GM18498 (cell line): ENCODE results near the gene NKAIN2.
"Not testable (repeated sequence)": the region's sequence is repeated elsewhere in the genome, so short reads cannot be mapped to it uniquely, and the experiment has no call there.

ENCODE experiments used
- ATAC-seq: cut with Tn5 transposase; IDR thresholded peaks from one replicate; pipeline ENCODE4 v1.9.1; 2021; ENCODE audit warnings: mild to moderate bottlenecking, moderate library complexity; ENCODE audit not compliant: unreplicated experiment

The NKAIN2 gene

DNA sequence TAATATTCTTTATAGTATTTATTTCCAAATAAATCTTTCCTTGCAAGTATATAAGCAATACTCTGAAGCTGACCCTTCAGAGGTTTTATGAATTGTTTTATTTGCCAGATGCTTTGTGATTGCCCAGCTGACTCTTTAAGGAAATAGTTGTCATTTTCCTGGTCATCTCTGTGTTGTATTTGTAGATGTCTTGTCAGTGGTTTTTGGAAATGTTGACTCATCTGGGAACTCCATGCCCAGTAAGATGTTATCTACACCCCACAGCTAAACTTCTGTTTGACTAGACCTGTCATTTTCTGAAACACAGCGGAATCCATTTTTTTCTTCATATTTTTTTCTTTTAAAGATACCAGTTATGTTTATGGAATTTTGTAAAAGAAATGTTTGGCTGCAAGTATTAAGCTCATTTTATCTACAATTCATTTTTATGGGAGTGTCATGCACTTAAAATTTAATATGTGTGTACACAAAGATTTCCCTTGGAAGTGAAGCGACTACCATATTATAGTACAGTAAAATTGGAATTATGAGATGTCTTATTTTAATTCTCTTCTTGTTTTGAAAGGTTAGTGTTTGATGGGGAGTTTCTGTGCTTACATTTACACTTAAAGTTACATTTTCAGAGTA lies 491.0 kb downstream of the NKAIN2 start:
- no peak for ATAC-seq

DNA sequence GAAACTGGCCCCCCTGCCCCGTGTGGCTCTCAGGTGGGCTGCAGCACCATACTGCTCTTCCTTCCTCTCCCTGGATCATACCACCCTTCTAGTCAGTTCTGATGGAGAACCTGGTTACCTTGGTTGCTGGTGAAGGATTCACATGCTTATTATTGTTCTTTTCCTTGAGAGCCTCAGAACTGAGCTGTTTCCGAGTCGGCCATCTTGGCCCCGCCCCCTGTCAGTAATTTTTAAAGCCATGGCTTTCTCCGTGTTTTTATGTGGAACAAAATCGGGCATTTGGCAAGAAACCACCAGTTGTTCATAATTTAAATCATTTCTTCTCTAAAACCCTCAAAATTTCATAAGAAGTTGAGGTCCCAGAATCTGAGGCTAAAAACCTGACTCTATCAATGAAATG lies 493.8 kb downstream of the NKAIN2 start:
- ATAC-seq, result no peak

DNA sequence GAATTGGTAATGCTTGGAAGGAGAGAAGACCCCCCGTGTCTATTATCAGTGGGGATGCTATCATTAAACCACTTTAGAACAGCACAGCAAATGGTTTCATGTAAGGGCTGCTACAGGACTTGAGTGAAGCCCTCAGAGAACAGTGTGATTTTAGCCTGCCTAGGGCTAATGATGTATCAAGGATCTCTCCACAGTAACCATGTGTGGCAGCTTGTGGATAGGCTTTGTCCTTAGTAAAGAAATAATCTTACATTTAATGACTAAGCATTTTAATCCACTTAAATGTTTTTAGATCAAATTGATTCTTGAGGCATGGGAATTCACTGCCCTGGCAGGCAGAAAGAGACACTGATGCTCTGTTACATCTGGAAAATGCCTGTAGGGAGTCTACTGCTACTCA lies 495.1 kb downstream of the NKAIN2 start:
- ATAC-seq, result no peak

DNA sequence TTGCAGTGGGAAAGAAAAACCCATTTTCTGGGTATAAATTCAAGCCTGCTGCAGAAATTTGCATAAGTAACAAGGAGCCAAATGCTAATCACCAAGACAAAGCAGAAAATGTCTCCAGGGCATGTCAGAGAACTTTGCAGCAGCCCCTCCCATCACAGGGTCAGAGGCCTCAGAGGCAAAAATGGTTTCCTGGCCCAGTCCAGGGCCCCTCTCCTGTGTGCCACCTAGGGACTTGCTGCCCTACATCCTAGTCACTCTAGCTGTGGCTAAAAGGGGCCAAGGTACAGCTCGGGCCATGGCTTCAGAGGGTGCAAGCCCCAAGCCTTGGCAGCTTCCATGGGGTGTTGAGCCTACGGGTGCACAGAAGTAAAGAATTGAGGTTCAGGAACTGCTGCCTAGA lies 497.2 kb downstream of the NKAIN2 start:
- ATAC-seq, result not testable (repeated sequence)

DNA sequence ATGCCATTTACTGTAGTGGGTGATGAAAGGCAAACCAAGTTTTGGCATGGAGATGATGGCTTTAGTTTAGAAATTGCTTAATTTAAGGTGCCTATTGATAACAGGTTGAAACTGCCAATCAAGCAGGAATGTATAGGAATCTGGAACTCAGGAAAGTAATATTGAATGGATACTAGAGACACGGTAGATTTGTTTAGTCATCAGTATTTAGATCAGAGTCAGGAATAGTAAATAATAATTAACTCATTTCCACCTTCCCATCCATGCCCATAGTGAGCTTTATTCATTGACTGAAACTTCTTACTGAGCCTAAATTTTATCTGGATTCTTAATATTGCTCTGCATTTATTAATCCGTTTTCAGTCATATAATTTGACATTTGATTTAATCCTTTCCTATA lies 500.3 kb downstream of the NKAIN2 start:
- no peak for ATAC-seq

DNA sequence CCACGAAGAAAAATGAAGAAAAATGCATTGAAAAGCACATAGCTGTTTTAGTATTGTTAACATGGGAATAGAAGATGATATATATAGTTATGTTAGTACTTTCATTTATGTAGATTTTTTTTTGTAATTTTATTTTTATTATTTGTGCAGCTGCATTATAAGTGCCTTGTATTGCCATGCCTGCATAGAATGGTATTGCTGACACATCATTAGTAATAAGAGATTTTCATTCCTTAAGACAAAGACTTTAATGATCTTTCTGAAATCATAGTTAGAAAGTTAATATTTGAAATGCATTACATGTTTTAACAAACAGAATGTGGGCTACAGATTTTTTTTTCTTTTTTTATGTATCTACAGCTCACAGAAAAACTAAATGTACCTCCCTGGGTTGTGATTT lies 506.5 kb downstream of the NKAIN2 start:
- no peak for ATAC-seq

DNA sequence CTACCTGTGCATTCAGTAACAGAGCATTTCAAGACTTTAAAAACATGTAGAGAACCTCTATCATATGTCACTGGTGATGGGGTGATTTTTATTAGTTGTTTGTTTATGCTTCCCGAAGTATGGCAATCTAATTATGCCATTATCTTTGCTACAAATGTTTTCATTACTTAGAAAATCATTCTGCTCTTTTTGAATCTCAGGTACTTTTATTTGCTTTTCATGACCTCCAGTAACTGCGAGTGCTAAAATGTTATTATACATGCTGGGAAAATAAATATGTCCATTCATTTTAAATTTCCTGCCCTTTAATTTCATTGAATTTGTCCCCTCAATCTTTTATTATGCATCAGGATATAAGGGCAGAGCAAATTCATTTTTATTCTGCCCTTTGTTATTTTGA lies 515.7 kb downstream of the NKAIN2 start:
- ATAC-seq, result no peak

DNA sequence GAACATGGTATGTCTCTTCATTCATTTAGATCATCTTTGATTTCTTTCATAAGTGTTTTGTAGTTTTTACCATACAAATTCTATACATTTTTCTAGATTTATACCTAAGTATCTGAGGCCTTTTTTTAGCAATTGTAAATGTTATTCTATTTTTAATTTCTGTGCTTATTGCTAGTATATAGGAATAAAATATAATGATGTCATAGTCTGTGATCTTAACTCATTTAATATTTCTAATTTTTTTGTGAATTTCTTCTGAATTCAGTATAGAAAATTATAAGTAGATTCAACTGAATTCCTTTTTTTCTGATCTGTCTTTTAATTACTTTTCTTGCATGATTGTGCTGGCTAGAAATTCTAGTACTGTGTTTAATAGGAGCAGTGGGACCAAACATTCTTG lies 520.6 kb downstream of the NKAIN2 start:
- no peak for ATAC-seq

DNA sequence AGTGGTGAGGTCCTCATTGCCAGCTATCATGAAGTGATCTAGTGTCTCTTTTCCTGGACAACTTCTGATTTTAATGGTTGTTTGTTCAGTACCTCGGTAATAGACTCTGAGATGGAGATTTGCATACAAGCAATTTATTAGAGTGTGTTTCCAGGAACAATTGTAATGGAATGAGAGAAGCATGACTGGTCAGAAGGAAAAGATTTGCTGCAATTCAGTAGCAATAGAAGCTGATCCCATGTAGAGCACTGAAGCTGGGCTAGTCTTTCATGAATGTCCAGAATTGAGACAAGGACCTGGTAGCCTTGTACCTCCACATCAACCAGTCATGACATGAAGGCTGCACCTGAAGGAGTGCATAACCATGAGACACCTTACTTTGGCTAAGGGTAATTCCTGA lies 526.5 kb downstream of the NKAIN2 start:
- ATAC-seq, result no peak

DNA sequence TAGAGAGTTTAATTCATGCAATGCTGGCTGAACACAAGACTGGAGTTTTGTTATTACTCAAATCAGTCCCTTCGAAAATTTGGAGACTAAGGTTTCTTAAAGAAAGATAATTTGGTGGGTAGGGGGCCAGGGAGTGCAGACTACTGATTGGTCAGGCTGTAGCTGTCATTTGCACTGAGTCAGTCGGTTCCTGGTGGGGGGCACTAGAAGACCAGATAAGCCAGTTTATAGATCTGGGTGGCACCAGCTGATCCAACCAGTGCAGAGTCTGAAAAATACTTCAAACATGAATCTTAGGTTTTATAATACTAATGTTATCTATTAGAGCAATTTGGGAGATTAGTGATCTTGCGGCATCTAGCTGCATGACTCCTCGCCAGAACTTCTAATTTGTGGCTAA lies 530.7 kb downstream of the NKAIN2 start:
- ATAC-seq, result no peak

DNA sequence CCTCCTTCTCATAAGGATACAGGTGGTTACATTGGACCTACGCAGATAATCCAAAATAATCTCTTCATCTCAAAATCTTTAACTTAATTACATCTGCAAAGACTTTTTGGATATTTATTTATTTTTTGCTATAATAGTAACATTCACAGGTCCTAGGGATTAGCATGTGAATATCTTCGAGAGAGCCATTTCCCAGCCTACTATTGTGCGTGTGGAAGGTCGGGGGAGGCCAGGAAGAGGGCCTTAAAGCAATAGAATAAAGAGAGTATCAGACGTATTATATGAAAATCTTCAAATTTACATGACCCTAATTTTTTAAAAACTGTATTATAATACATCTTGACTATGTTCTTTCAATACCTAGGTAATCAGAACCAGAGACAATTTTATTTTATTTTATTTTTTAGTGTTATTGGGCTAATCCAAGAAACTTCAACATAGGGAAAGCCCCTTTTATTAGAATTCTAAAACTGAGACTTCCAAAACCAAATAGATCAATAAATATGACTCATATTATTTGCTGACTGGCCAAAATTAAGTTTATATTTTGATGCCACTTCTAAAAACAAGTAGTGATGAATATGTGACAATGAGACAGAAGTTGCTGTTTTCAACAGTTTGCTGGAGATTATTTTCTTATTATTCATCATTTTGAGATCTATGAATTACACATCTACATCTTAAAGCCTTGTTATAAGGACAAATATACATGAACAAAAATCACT lies 536.1 kb downstream of the NKAIN2 start:
- no peak for ATAC-seq

DNA sequence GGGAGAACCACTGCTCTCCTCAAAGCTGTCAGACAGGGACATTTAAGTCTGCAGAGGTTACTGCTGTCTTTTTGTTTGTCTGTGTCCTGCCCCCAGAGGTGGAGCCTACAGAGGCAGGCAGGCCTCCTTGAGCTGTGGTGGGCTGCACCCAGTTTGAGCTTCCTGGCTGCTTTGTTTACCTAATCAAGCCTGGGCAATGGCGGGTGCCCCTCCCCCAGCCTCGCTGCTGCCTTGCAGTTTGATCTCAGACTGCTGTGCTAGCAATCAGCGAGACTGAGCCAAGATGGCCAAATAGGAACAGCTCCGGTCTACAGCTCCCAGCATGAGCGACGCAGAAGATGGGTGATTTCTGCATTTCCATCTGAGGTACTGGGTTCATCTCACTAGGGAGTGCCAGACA lies 544.7 kb downstream of the NKAIN2 start:
- not testable (repeated sequence) for ATAC-seq

DNA sequence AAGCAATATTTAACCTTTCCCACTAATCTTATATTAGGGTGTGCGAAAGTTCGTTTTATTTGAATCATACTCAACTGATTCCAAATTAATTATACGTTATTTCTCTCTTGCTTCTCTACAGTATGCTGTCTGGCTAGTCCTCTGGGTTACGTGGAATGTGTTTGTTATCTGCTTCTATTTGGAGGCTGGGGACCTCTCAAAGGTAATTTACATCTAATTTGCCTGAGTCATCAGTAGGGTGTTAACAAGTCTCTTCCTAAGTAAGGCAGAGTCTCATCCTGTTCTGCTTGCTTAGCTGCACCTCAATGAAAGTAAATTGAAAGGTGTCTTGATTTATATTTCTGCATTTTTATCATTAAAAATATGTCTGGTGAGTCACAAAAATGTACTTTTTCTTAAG lies 551.5 kb downstream of the NKAIN2 start:
- ATAC-seq, result no peak

DNA sequence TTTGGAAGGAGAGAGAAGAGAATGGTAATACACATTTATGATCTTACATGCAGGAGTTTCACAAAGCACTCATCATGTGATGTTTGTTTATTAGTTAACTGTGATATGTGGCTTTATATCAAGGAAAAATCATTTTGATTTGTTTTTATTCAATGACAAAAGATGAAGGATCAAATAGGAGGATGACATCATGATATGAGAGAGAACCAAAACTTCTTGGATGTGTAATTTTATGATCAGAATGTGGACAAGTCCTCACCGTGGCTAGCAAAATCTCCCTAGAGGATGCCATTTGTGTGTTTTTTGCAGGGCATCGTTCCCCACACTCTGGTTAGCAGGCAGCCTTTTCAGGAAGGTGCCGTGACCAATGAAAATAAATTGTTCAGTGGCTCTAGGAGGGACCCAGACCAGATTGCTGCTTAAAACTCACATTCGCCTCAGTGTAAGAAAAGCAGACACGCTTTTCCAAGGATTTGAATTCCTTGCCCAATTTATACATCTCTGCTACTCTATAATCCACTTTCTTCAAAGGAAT lies 552.7 kb downstream of the NKAIN2 start:
- no peak for ATAC-seq

DNA sequence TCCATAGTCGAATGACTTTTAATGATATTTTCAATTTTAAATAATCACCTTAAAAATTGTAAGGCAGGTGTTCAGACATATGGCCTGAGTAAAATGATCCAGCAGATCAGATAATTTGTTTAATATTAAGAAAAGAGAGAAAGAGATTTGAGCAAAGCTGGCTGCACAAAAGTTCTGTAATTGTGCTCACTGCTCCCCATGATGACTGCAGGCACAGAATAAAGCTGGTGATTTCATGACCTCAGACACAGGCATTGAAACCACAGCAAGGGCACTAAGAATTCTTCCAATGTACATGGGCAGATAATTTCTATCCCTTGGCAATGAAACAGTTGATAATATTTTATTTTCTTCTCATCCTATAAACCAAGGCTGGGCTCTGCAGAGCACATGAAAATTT lies 553.1 kb downstream of the NKAIN2 start:
- ATAC-seq, result no peak

DNA sequence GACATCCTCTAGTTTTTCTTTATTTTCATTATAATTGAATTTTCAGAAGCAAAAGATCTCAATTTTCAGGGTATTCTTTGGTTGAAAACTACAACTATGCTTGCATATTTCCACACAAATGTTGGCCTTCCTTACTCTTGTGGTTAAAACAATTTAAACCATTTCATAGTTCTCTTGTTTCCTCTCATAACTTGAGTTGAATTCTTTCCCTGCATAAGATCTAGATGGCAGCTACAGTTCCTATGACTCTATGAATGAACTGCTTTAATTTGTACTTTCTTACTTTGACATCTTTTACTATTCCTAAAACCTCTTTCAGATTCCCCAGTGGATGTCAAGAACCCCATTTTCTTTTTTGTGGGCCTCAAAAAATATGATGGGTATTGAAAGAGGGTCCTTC lies 564.5 kb downstream of the NKAIN2 start:
- no peak for ATAC-seq

DNA sequence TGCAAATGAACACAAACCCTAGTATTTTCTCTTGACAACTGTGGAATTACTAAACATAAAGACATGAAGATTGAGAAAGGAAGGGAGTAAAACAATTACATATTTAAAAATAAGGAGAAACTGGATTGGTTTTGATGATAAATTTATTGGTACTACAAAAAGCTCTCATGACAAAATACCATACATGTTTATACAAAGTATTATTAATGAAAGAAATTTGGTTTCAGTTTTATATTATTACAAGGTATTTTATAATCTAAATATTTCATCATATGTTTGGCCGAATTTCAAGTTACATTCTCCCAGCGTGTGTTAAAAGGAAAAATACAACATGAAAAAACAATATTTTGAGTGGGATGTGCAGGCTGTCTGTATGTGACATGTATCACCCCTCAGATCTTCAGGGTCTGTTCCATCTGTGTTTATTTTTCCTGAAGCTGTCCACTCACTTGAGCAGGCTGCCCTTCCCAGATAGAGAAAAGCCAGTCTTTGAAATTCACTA lies 568.4 kb downstream of the NKAIN2 start:
- ATAC-seq, result no peak

DNA sequence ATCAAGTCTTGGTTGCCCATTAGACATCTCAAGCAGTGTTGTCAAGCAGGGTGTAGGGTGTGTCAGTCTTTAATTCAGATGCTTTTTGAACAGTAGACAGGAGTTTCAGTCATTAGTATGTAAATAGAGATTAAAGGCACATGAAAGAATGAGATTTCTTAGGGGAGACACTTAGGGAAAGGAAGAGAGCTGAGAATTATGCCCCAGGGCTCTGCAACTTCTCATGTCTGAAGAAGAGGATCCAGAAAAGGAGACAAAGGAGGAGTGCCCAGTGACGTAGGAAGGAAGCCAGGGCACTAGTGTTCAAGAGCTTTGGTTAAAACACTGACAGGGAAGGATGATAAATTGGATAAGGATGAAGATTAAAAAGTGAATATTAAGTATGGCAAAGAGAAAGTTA lies 569.7 kb downstream of the NKAIN2 start:
- ATAC-seq, result no peak

DNA sequence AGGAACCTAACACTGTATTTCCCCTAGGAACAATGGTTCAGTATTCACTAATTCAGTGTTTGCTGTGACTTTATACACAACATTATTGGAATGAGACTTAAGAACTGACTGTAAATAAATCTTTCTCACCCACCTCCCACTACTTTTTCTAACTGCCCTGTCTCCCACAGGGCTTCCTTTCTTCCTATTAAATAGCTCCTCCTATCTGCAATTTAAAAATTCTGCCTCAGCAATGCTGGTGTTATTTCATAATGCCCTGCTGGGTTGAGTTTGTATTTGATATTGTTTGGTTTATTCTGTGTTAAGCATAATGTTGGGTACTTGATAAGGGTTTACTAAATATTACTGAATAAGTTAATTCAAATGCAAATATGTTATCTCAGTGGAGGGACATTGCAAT lies 585.5 kb downstream of the NKAIN2 start:
- ATAC-seq, result no peak

DNA sequence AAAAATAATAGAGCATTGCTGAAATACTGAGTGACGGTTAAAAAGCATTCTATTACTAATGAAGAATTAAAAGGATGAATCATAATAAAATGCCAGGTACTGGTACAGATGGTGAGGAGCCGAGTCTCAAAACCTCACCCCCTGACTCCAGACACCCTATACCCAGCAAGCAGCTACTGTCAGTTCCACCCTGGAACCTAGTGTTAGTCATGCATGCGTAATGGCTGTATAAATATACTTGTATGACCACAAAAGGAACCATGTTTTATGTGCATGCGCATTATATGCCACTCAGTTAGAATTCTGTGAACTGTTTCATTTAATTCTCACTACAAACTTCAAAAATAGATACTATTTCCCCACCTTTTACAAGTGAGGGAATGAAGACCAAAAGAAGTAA lies 589.9 kb downstream of the NKAIN2 start:
- ATAC-seq, result no peak

DNA sequence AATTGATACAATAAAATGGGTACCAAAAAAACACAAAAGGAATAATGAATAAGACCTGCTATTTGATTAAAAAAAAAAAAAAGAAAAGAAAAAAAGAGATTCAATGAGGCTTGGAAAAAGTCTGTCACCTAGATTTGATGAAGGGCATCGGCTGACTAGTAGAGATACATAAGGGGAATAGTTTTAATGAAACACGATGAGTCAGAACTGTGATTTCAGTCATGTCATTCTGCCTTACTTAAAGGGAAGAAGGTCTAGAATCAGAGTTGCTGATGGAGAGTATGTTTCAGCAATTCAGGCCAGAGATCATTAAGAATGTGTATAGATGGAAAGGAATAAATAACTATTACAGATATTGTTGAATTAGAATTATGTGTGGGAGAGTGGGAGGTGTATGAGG lies 592.7 kb downstream of the NKAIN2 start:
- ATAC-seq, result no peak

DNA sequence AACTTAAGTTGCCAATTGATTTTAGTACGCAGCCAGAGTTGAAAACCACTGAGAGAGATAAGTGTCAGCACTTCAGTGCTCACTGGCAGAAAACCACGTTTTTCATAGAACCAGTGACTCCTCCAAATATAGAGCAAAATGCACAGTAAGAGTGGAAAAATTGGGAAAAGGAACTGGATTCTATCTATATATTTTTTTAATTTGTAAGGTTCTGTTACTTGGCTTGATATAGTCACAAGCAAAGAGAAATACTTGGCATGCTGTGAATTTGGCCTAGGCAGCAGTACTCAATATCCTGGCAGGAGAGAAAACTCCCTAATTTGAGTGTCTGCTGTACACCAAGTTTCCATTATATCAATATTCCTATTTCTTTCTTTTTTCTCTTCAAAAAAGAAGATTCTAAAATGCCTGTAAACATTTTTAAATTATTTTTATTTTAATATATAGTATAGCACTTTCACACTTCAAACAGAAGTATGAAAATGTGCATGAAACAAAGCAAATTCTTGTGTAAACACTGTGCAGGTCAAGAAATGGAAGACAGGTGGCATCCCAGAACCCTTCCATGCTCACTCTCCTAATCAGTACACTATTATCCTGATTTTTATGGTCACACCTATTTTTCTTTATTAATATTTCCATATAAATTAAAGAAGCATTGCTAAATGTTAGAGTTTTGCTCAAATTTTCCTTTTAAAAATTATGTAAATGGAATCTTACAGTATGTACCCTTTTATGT lies 596.8 kb downstream of the NKAIN2 start:
- ATAC-seq, result no peak
